GM21390 (cell line): ENCODE data around the gene SAP30L.

ENCODE experiments used
- ATAC-seq: cut with Tn5 transposase; IDR thresholded peaks from one replicate; pipeline ENCODE4 v1.9.1; 2021; ENCODE audit not compliant: unreplicated experiment

The SAP30L gene

DNA sequence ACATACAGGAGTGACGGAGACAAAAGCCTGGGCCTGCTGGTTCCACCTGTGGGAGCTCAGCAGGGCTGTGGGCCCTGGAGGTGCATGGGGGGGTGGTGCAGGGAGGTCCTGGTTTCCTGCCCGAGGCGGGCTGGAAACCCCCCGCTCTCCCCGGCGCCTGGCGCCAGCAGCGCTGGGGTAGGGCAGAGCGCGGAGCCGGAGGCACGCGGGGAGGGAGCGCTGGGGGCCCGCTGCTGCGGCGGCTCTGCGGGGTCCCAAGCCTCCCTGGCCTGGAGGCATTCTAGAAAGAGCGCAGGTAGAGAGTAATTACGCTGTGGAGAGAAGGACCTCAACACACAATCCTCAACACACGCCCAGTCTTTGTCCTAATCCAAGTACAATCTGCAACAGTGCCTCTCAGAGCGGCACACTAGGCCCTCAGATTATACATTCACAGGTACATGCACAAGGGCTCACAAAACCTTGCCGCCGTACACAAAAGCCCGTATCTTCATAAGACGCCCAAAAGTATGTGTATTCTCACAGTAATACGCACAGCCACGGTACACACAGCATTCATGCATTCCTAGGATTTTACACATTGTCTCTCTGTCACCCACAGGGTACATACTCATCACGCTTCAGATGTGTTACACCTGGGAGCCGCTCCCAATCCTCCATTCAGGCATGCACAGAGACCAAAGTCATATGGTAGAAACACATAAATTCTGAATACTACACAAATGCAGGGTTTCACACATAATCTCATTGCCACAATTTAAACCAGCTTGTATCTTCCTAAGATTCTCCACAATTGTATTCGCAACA is 34.4 kb downstream of the SAP30L start:
- ATAC-seq = no peak

GRCh38 chr5:154480847-154481246 is 35.0 kb downstream of the SAP30L start:
- no peak for ATAC-seq

GRCh38 chr5:154481584-154482381 is 36.0 kb downstream of the SAP30L start:
- no peak for ATAC-seq

DNA sequence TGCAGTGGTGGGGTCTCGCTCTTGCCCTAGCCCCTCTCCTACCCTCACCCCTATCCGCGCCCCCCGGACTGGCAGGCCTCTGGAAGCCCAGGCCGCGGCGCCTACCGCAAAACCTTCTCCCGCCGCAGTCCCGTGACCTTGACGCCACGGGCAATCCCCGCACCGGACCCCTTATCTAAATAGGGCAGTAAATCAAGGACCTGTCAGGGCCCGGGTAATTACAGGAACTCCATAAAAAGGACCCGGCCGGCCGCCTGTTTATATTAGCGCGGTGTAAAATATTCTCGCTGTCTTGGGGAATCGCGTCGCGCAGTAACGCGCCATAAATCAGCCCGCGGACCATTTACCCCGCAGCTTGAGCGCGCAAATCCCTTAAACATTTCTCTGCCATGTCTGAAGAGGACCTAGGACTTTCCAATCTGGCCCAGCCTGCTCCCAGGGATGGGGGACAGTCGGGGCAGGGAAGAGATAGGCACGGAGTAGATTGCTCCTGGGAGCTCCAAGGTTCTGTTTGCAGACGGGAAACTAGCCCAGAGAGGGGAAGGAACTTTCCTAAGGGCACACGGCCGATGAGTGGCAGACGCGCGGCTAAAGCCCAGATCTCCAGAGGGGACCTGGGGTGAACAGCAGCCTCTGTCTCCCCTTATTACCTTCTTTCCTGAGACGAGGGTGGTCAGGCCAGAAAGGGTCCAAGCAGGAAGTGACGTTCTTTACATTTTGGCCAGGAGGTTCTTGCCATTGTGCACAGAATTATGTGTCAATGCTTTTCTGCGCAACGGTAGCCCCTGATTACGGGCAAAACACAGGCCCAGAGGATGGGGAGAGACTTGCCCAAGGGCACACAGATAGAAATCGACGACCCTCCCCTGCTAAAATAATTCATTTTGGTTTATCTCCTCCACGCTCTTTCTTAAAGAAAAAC is 37.0 kb downstream of the SAP30L start:
- ATAC-seq = no peak

DNA sequence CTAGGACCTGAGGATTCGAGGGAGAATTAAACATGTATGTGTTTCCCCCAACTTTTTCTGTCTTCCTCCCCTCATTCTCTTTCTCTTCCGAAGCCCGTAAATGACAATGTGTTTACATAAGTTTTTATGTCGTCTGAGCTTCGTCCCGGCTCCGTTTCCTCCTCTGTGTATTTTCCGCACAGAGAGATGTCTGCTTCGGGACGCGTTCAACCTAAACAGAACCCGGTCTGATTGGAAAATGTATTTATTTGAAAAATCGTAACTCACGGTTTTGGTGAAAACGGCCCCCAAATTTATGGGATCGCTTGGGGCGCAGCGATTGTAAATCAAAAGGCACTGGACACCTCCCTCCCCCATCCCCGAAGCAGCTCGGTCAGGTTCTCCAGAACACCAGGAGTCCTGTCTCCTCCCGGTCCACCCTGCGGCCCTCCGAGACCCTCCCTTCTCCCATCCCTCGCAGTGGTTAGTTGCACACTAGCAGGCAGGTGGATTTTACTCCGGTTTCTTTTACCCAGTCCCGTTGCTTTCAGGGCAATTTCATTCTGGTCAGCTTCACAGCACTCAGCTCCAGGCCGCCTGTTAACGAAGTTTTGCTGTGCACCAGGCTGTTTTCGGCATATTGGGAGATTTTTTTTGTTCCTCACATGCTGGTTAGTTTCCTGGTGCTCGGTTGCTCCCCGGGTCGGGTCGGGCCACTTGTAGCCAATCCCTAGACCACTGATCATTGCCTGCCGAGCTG is 38.0 kb downstream of the SAP30L start:
- no peak for ATAC-seq

DNA sequence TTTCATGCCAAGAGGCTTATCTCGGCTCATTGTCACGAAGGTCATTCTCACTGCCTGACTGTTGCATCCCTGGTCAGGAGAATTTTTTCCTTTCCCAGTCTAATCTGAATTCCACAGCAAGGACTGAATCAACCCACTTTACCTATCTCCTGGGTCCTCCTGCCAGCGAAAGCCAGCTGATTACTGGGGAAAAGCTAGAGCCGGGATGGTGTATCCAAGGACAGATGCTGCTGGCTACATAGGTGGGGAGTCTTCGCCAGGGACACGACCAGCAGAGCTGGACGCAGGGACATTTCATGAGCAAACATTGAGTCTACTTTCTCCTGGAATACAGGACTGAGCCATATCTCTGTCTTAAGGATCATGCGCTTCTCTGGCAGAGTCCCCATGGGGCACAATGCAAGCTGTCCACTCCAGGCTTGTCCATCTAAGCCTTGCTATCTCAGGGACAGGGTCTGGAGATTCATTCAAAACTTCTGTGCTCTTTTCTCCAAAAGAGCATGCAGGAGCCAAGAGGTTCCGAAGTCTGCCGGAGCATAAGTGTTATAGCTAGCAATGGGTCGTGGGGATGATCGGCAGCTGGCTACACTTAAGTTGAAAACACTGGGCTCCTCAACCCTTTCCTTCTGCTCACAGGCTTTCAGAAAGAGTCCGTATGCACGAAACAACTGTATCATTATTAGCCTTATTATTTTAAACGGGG is 38.7 kb downstream of the SAP30L start:
- ATAC-seq = no peak

GRCh38 chr5:154485096-154485491 is 39.3 kb downstream of the SAP30L start:
- ATAC-seq = no peak

DNA sequence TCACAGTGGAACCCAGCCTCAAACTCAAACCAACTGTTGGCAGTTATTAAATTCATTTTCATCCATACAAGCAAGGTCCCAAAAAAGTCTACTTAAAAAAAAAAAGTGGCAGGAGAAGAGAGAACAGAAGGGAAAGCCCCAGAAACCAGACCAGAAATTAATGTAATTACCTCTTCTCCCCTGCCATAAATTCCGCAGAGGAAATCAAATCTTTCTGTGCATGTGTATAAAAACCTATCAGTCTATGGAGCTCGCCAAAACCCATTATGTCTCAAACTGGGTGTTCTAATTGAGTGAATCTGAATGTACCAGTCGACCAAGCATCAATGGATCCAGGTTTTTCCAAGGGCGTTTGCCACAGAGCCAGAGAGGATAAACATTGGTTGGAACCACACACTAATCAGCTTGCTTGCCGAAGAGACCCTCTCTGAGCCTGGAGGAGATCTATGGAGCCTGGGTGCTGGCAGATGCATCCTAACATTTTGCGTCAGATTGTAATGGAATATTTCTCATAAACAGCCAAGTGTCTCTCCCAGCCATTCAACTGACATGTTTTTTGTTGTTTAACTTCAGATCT is 40.1 kb downstream of the SAP30L start:
- ATAC-seq = no peak

GRCh38 chr5:154486427-154486866 is 40.6 kb downstream of the SAP30L start:
- no peak for ATAC-seq

- peak; percentile 98 for ATAC-seq
Observed at GRCh38 chr5:154487541-154487940, 41.7 kb downstream of the SAP30L start.

DNA sequence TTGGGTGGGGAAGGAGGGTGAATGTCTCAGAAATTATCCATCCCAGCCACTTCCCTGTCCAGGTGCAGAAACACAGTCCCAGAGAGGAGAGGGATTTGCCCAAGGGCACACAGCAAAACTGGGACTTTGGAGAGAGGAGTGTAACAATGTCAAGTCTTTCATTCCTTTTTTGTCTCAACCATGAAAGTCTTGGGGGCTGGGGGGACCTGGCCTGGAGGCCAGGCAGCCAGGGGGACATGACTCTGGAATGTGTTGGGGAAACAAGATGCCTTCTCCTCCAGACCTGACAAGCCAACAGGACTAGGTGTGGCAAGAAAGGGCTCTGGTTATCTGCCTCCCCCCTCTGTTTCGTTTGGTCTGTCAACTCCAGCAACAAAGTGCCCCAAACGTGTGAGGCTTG is 46.1 kb downstream of the SAP30L start:
- ATAC-seq = no peak

- no peak for ATAC-seq
Observed at GRCh38 chr5:154493274-154493673, 47.5 kb downstream of the SAP30L start.

- no peak for ATAC-seq
Observed at GRCh38 chr5:154494036-154494435, 48.2 kb downstream of the SAP30L start.

DNA sequence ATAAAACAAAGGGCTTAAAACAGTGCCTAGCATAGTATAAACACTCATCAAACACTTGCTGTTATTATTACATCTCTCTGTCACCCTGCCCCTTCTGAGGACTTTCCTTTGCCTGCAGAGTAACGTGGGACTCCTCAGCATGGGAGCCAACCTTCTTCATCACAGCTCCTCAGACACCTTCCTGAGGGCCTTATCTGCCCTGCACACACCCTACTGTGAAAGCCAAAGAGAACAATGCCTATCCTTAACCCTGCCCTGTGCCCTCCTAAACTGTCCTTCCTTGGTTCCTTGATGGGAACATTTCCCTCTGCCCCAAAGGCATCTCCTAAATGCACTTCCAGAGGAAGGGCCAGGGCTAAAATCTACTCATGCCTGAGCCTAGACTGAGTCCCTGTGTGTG is 52.8 kb downstream of the SAP30L start:
- no peak for ATAC-seq

DNA sequence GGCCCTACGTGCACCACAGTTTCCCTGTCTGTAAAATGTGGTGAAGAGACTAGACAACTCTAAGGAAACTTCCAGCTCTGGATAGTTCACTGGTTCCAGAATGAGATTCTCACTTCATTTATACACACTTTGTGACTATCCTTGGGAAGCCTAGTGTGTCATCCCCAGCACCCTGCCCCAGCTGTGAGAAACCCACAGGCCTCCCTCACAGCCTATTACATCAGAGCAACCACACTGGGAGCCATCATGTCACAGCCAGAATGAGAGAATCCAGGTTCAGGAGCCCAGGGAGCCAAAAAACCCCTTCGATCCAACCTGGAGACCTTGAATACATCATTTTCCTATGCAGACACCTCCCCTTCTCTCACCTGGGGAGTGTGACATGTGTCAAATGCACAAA is 53.2 kb downstream of the SAP30L start:
- no peak for ATAC-seq

GRCh38 chr5:154501566-154501965 is 55.8 kb downstream of the SAP30L start:
- no peak for ATAC-seq

DNA sequence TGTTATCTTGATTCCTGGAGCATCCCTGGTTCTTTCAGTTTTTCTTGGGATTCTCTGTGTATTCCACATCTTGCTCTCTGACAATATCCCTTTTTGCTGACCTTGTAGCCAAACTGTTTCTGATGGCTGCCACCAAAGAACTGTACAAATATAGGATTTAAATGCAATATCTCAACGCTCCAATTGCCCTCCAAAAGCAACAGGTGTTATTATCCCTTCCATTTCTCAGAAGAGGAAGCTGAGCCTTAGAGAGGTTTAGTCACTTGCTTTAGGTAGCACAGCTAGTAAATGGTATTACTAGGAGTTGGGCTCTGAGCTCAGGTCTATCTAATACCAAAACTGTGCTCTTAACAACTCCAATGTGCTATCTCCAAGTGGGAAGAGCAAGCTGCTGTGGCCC is 56.4 kb downstream of the SAP30L start:
- ATAC-seq = no peak

DNA sequence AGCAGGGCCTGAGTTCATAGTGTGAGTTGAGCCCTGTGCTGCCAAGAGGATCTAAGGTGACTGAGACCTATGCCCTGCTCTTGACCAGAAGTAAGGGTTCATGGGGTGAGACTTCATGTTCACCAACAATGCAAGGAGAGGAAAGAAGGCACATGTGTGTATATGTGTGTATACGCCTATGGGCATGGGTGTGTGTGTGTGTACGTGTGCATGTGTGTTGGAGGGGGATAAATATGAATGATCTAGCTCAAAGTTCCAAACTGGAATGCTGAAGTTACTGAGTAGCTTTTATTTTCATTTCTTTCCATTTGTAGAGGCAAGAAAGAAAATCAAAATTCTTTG is 57.9 kb downstream of the SAP30L start:
- ATAC-seq = no peak

GRCh38 chr5:154505567-154505966 is 59.8 kb downstream of the SAP30L start:
- ATAC-seq = no peak
